HG03060 (cell line): Measurements from ENCODE around the gene OXNAD1.

ENCODE experiments used
- ATAC-seq: cut with Tn5 transposase; IDR thresholded peaks from one replicate; pipeline ENCODE4 v1.9.1; 2021; ENCODE audit warnings: low read depth, moderate number of reproducible peaks; ENCODE audit not compliant: unreplicated experiment

OXNAD1 gene

GRCh38 chr3:16264708-16265454, at the start of gene OXNAD1, which contains the start of gene DPH3:
TSS of gene OXNAD1 (plus strand) at chr3:16265212. CDS start at chr3:16270953, 5,741 bp downstream.
TSS of gene DPH3 (minus strand) at chr3:16264943. CDS start at chr3:16264876, 67 bp downstream.
- ATAC-seq = peak; percentile 97

- ATAC-seq = no peak
Measured at GRCh38 chr3:16216373-16216935, 48.6 kb upstream of the OXNAD1 start.

GRCh38 chr3:16219777-16220176, 45.2 kb upstream of the OXNAD1 start:
- no peak for ATAC-seq

- no peak for ATAC-seq
Measured at GRCh38 chr3:16221990-16222389, 43.0 kb upstream of the OXNAD1 start.

- ATAC-seq = no peak
Measured at GRCh38 chr3:16222547-16222946, 42.5 kb upstream of the OXNAD1 start.

- no peak for ATAC-seq
Measured at GRCh38 chr3:16224325-16224724, 40.7 kb upstream of the OXNAD1 start.

- no peak for ATAC-seq
Measured at GRCh38 chr3:16227566-16227965, 37.4 kb upstream of the OXNAD1 start.

GRCh38 chr3:16229681-16230080, 35.3 kb upstream of the OXNAD1 start:
- no peak for ATAC-seq

GRCh38 chr3:16231983-16232382, 33.0 kb upstream of the OXNAD1 start:
- no peak for ATAC-seq

- no peak for ATAC-seq
Measured at GRCh38 chr3:16233806-16234205, 31.2 kb upstream of the OXNAD1 start.

- no peak for ATAC-seq
Measured at GRCh38 chr3:16234281-16234680, 30.7 kb upstream of the OXNAD1 start.

- no peak for ATAC-seq
Measured at GRCh38 chr3:16236030-16236639, 28.9 kb upstream of the OXNAD1 start.

GRCh38 chr3:16236856-16237393, 28.1 kb upstream of the OXNAD1 start:
- ATAC-seq = no peak

GRCh38 chr3:16239086-16239770, 25.8 kb upstream of the OXNAD1 start:
- ATAC-seq = no peak

- no peak for ATAC-seq
Measured at GRCh38 chr3:16239780-16240179, 25.2 kb upstream of the OXNAD1 start.

- ATAC-seq = no peak
Measured at GRCh38 chr3:16240229-16241023, 24.6 kb upstream of the OXNAD1 start.

GRCh38 chr3:16241225-16241624, 23.8 kb upstream of the OXNAD1 start:
- no peak for ATAC-seq

- ATAC-seq = no peak
Measured at GRCh38 chr3:16242177-16242576, 22.8 kb upstream of the OXNAD1 start.

- no peak for ATAC-seq
Measured at GRCh38 chr3:16243706-16244490, 21.1 kb upstream of the OXNAD1 start.
